CD4-positive, alpha-beta T cell (primary cell): ENCODE measurements around the gene EMSY. TPM values are rescaled to one million over a fixed set of nuclear protein-coding genes. Genes with fewer than 3 reads are reported as not detected.

Source experiments
- ATAC-seq: fragments of 200-7000 bp; cut with Tn5 transposase; one replicate; pipeline ENCODE4 v1.10.0; 2022; ENCODE audit warnings: mild to moderate bottlenecking; ENCODE audit not compliant: poor library complexity
- CTCF ChIA-PET: fragments of 350-600 bp; sonication (Branson Sonifier 250); formaldehyde crosslinking; loops from one replicate; lab custom pipeline; 2021; ENCODE audit warnings: antibody characterized with exemption, inconsistent platforms; lab: Charles Lee
- POLR2A ChIA-PET: fragments of 350-600 bp; sonication (Branson Sonifier 250); formaldehyde crosslinking; loops from one replicate; lab custom pipeline; 2021; ENCODE audit warnings: antibody characterized with exemption, inconsistent platforms; lab: Charles Lee
- DNase-seq, 14 experiments: peaks; one replicate each; pipeline ENCODE4 v3.0.0-alpha.2; 2013 to 2020; ENCODE audit warnings: mixed read lengths in 2 of 14
- H3K27ac ChIP-seq, 2 donors: one replicate each; pipeline versions ENCODE4 v1.5.1 to v1.7.0; 2013; ENCODE audit warnings: low read length in 2 of 2, low read depth in 1 of 2, mild to moderate bottlenecking in 1 of 2
- H3K27me3 ChIP-seq, 2 experiments: 1 replicate in 1 of 2; 2 replicates in 1 of 2; pipeline versions ENCODE4 v1.6.1 to v1.7.0; 2013; ENCODE audit warnings: low read length in 2 of 2, control low read depth in 1 of 2, mild to moderate bottlenecking in 1 of 2, moderate library complexity in 1 of 2; ENCODE audit not compliant: insufficient read depth in 2 of 2, control insufficient read depth in 1 of 2
- H3K36me3 ChIP-seq: one replicate; pipeline ENCODE4 v1.6.1; 2013; ENCODE audit warnings: low read length, control low read depth; ENCODE audit not compliant: insufficient read depth
- H3K4me1 ChIP-seq: one replicate; pipeline ENCODE4 v1.6.1; 2013; ENCODE audit warnings: low read length, control low read depth; ENCODE audit not compliant: insufficient read depth
- H3K4me3 ChIP-seq: one replicate; pipeline ENCODE4 v1.5.1; 2013; ENCODE audit warnings: mild to moderate bottlenecking, low read length, moderate library complexity
- H3K9me3 ChIP-seq, 2 experiments: 1 replicate in 1 of 2; 2 replicates in 1 of 2; pipeline versions ENCODE4 v1.6.1 to v1.7.0; 2013; ENCODE audit warnings: low read length in 2 of 2, mild to moderate bottlenecking in 2 of 2, control low read depth in 1 of 2, moderate library complexity in 1 of 2; ENCODE audit not compliant: control insufficient read depth in 1 of 2, insufficient read depth in 1 of 2
- H3K27ac Mint-ChIP-seq: one replicate; pipeline ENCODE4 v1.8.0; 2020; ENCODE audit warnings: mixed read lengths
- H3K27me3 Mint-ChIP-seq: one replicate; pipeline ENCODE4 v1.8.0; 2021; ENCODE audit warnings: mixed read lengths
- H3K36me3 Mint-ChIP-seq: one replicate; pipeline ENCODE4 v1.8.0; 2021; ENCODE audit warnings: low read depth, mixed read lengths
- H3K4me1 Mint-ChIP-seq: one replicate; pipeline ENCODE4 v1.8.0; 2021; ENCODE audit warnings: low read depth, mixed read lengths
- H3K4me3 Mint-ChIP-seq: one replicate; pipeline ENCODE4 v1.8.0; 2020; ENCODE audit warnings: mild to moderate bottlenecking, mixed read lengths
- H3K9me3 Mint-ChIP-seq: one replicate; pipeline ENCODE4 v1.8.0; 2020; ENCODE audit warnings: mixed read lengths
- intact Hi-C, 2 experiments: fragments of 100-400 bp; cut with DNase I in 1 of 2; cut with micrococcal nuclease in 1 of 2; formaldehyde crosslinking; loops; one replicate each; pipeline versions ENCODE4 v1.15.1 to v1.9.0; 2023 to 2025; cut with DNase I, micrococcal nuclease
- total RNA-seq, 174 experiments: library from RNA in 2 of 174; stranded (reverse) in 2 of 174; gene quantifications; one replicate each; pipeline ENCODE4 v1.2.3 and lab custom pipeline; 2021 to 2026
- TF ChIP-seq, protein P1 (sequence below): fragments of 200-600 bp; IDR thresholded peaks from one replicate; pipeline ENCODE4 v1.8.0; 2022; ENCODE audit warnings: antibody characterized with exemption, mild to moderate bottlenecking

The EMSY gene
- total RNA-seq, 2 experiments from 2014 or later, result 20.9 to 21.8 TPM

DNA sequence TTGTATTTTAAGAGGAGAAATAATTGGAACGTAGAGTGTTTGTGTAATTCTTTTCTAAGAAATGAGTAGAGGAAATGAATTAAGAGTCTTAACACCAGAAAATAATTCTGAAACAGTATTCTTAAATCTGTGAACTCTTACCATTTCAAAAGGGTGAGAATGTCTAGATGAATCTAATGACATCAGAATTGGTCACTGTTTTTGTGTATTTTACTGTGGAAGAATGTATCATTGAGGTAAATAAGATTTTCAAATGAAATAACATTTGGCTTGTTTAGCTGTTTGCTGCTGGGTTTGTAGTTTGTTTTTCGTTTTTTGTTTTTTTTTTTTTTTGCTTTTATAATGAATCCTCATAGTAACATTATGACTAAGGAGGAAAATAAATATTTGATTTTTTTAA, 97.6 kb downstream of the EMSY start:
- POLR2A ChIA-PET, result no interaction called here
- intact Hi-C loops, result no loop called here
- ATAC-seq (no peak), DNase-seq (no peak)
- no peak overlapping the region for H3K27ac ChIP-seq
- TF ChIP-seq, protein P1, sequence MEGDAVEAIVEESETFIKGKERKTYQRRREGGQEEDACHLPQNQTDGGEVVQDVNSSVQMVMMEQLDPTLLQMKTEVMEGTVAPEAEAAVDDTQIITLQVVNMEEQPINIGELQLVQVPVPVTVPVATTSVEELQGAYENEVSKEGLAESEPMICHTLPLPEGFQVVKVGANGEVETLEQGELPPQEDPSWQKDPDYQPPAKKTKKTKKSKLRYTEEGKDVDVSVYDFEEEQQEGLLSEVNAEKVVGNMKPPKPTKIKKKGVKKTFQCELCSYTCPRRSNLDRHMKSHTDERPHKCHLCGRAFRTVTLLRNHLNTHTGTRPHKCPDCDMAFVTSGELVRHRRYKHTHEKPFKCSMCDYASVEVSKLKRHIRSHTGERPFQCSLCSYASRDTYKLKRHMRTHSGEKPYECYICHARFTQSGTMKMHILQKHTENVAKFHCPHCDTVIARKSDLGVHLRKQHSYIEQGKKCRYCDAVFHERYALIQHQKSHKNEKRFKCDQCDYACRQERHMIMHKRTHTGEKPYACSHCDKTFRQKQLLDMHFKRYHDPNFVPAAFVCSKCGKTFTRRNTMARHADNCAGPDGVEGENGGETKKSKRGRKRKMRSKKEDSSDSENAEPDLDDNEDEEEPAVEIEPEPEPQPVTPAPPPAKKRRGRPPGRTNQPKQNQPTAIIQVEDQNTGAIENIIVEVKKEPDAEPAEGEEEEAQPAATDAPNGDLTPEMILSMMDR, result no peak
- Mint-ChIP-seq H3K27me3 (no peaks in the 10 kb centered on the region), H3K4me1 (no peaks in the 10 kb centered on the region), H3K4me3 (no peak overlapping the region), H3K9me3 (no peaks in the 10 kb centered on the region), H3K36me3 (peaks cover 95% of the 10 kb centered on the region), H3K27ac (no peak overlapping the region)
- CTCF ChIA-PET, result no interaction called here
- H3K9me3 ChIP-seq, result no peaks in the 10 kb centered on the region
- H3K4me3 ChIP-seq, result no peak overlapping the region
- H3K27me3 ChIP-seq, result no peaks in the 10 kb centered on the region
- H3K36me3 ChIP-seq, result peaks cover 61% of the 10 kb centered on the region
- H3K4me1 ChIP-seq, result no peaks in the 10 kb centered on the region

DNA sequence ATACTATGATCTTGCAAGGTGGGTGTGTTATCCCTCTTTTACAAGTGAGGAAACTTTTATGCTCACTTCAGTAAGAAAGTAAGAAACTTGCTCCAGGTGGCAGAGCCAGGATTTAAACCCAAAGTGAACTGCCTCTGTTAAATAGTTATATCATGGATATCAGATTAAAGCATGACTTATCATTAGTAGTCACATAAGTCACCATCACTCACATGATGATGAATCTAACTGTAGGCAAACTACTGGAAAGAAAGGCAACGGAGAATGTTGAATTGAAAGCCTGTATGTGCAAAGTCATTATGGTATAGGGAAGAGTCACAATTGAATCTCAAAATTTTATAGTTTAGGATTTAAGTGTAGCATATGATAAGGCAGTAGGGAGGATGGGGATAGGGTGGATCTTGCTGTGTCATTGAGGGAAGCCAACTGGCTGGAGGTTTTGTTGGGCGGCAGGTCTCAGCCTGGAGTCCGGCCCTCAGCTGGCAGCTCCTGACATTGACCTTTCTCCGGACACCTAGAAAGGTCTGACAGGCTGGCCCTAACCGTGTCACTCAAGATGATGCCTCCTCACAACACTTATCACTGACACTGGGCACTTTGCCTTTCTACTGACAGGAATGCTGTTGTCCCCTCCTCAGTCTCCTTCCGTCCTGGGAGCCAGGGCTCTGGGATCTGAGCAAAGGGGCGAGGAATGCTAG, 98.3 kb downstream of the EMSY start:
- Histone ChIP-seq H3K4me1 (no peaks in the 10 kb centered on the region), H3K4me3 (no peak overlapping the region), H3K27ac (no peak overlapping the region), H3K36me3 (peaks cover 59% of the 10 kb centered on the region), H3K27me3 (no peaks in the 10 kb centered on the region), H3K9me3 (no peaks in the 10 kb centered on the region)
- POLR2A ChIA-PET, result no interaction called here
- CTCF ChIA-PET, result no interaction called here
- no peaks in the 10 kb centered on the region for H3K9me3 Mint-ChIP-seq
- ATAC-seq, result no peak
- no peak for DNase-seq
- H3K27ac Mint-ChIP-seq, result no peak overlapping the region
- no peaks in the 10 kb centered on the region for H3K27me3 Mint-ChIP-seq
- TF ChIP-seq, protein P1, result no peak
- H3K36me3 Mint-ChIP-seq, result peaks cover 94% of the 10 kb centered on the region
- no peaks in the 10 kb centered on the region for H3K4me1 Mint-ChIP-seq
- intact Hi-C loops, result no loop called here
- no peak overlapping the region for H3K4me3 Mint-ChIP-seq

DNA sequence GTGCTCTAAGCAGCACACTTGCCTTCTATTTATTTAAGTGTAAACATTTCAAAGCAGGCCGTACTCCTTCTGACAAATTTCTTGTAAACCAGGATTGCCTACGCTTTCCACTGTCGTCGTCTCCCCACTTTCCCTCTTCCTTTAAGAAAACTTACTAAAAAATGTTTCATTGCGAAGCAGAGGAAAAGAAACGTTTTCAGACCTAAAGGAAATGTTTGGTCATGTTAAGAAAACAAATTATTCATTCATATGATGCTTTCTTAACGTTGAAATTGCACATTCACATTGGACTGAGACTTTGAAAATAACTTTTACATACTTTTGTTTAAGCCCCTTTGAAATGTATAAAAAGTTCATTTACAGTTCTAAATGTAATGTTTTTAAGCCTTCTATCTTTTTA, 106.0 kb downstream of the EMSY start:
- H3K4me1 Mint-ChIP-seq, result no peaks in the 10 kb centered on the region
- no peaks in the 10 kb centered on the region for H3K27me3 ChIP-seq
- POLR2A ChIA-PET, result no interaction called here
- no peaks in the 10 kb centered on the region for H3K4me1 ChIP-seq
- ATAC-seq, result no peak
- intact Hi-C loops, result loop anchor here in 1 of 2 experiments (5.0 kb wide), 1 partner anchor 132 kb away; no protein-coding TSS in a partner anchor
- DNase-seq, result no peak
- no peaks in the 10 kb centered on the region for H3K27me3 Mint-ChIP-seq
- H3K9me3 ChIP-seq, result no peaks in the 10 kb centered on the region
- H3K27ac Mint-ChIP-seq, result no peak overlapping the region
- no peak overlapping the region for H3K4me3 ChIP-seq
- no peak overlapping the region for H3K27ac ChIP-seq
- H3K4me3 Mint-ChIP-seq, result no peak overlapping the region
- TF ChIP-seq, protein P1, result no peak
- CTCF ChIA-PET, result no interaction called here
- H3K36me3 ChIP-seq, result peaks cover 16% of the 10 kb centered on the region
- no peaks in the 10 kb centered on the region for H3K9me3 Mint-ChIP-seq
- H3K36me3 Mint-ChIP-seq, result peaks cover 50% of the 10 kb centered on the region
